Right cardiac atrium (tissue), 5 donors: ENCODE data around the gene DDX10. TPM values are rescaled to one million over a fixed set of nuclear protein-coding genes. Genes with fewer than 3 reads are reported as not detected.

ENCODE experiments used
- ATAC-seq, 2 donors: fragments of 200-7000 bp; cut with Tn5 transposase; one replicate each; pipeline versions ENCODE4 v1.8.0 to v1.9.1; 2020; ENCODE audit warnings: moderate library complexity in 2 of 2, mild to moderate bottlenecking in 1 of 2
- DNase-seq, 3 donors: peaks; one replicate each; pipeline ENCODE4 v3.0.0-alpha.2; 2020
- H3K27ac ChIP-seq: one replicate; pipeline ENCODE4 v1.5.1; 2013; ENCODE audit warnings: mild to moderate bottlenecking, low read length, control low read depth, moderate library complexity
- H3K27me3 ChIP-seq: one replicate; pipeline ENCODE4 v1.6.1; 2013; ENCODE audit not compliant: control insufficient read depth, insufficient read depth
- H3K4me1 ChIP-seq: one replicate; pipeline ENCODE4 v1.6.1; 2013; ENCODE audit warnings: low read length; ENCODE audit not compliant: control insufficient read depth, insufficient read depth
- H3K4me3 ChIP-seq: one replicate; pipeline ENCODE4 v1.5.1; 2013; ENCODE audit warnings: low read length, control low read depth
- H3K9me3 ChIP-seq: one replicate; pipeline ENCODE4 v1.6.1; 2013; ENCODE audit warnings: low read length; ENCODE audit not compliant: control insufficient read depth
- WGBS: extraction: QIAGEN DNeasy Blood & Tissue Kit; methylation state at CpG from one replicate; pipeline ENCODE4 v1.1.7; 2013; 5-methylcytosine and 5-hydroxymethylcytosine counted together
- intact Hi-C, 4 donors: fragments of 100-400 bp; cut with DNase I; formaldehyde crosslinking; loops; one replicate each; pipeline versions ENCODE4 v1.11.0 to v1.14.0; 2022 to 2023
- long read RNA-seq, 4 donors: library from polyadenylated mRNA; unstranded; transcript quantifications; one replicate each; pipeline ENCODE4 v2.0.0, GENCODE V29; 2020 to 2021
- polyA plus RNA-seq: library from polyadenylated mRNA; stranded (reverse); fragments of 200-250 nt; gene quantifications from one replicate; pipeline ENCODE4 v1.2.3, GENCODE V29; 2013
- total RNA-seq, 4 donors: library from RNA; stranded (reverse); fragmentation: NEBNext Ultra II Directional; extraction: Animal tissue kit (Norgen Biotek cat#: 25700); gene quantifications; one replicate each; pipeline ENCODE4 v1.2.1, GENCODE V29; 2021
- donor health status: healthy with polysubstance abuse.
- donor health status: DM: no; HTN: yes; CAD: no.
- donor health status: DM: no; HTN: no; CAD: no.
- donor health status: DM: no; HTN: yes; CAD: no; lungs with severe emphysema.
- donor health status: DM: yes; HTN: yes; CAD: no.

DDX10 gene
- 10 to 100 TPM; 14.8 to 20.2 (median 15.3) TPM for total RNA-seq
- polyA plus RNA-seq, result 13.2 TPM
- long read RNA-seq, donor 1, full-length matches to known transcripts, result 30 of 48 reads
- long read RNA-seq, donor 1, partial matches to known transcripts, result 12 of 48 reads
- long read RNA-seq, donor 1, other reads (novel, unspliced or antisense), result 6 of 48 reads
- long read RNA-seq, donor 2, full-length matches to known transcripts, result 12 of 14 reads
- long read RNA-seq, donor 2, partial matches to known transcripts, result 0 of 14 reads
- long read RNA-seq, donor 2, other reads (novel, unspliced or antisense), result 2 of 14 reads
- long read RNA-seq, donor 3, full-length matches to known transcripts, result 6 of 104 reads
- long read RNA-seq, donor 3, partial matches to known transcripts, result 90 of 104 reads
- long read RNA-seq, donor 3, other reads (novel, unspliced or antisense), result 8 of 104 reads
- long read RNA-seq, donor 4, transcript DDX10-201 (18 exons, 3,264 nt), result major isoform, 16 of 16 reads
- long read RNA-seq, donor 4, partial matches to known transcripts, result 0 of 16 reads
- long read RNA-seq, donor 4, other reads (novel, unspliced or antisense), result 0 of 16 reads

DNA sequence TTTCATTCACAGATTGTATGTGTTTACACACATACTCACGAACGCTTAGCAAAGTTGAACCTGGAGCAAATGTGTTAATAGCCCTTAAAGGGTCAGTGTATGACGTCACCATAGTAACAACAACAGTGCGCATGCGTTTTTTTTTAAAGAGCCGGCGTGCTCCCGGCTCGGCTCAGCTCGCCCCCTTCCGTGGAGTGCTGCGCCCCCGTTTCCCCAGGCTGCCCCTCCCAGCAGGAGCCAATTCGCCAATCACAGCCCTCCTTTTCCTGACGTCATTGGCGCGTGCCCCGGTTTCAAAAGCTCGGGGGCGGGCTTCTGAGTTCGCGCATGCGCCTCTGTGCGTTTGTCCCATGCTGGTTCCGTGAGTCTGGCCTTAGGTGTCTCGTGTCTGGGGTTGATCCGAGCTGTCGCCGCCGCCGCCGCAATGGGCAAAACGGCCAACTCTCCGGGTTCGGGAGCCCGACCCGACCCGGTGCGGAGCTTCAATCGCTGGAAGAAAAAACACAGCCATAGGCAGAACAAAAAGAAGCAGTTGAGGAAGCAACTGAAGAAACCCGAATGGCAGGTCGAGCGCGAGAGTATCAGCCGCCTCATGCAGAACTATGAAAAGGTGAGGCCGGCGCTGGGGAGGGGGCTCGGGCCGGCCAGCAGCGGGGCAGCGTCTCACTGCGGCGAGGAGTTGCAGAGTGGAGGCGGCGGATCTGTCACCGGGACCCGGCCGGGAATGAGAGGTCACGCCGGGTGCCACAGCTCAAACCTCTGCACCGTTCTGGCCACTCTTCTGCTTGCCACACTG, at the start of gene DDX10:
DDX10 (plus strand) TSS at position 340 of the 796 bp plus-strand sequence; CDS start at position 425, 85 bp downstream.
- Histone ChIP-seq H3K4me1 (peaks cover 8% of the 10 kb centered on the region), H3K9me3 (no peaks in the 10 kb centered on the region), H3K27ac (peak within 1 kb of the TSS; percentile 36), H3K4me3 (peak within 1 kb of the TSS; percentile 76), H3K27me3 (no peaks in the 10 kb centered on the region)
- ATAC-seq (peak; percentile 99), DNase-seq (peak; percentile 98 to 99 (median 99))
- intact Hi-C loops, result no loop called here
- WGBS, result under 1% methylated on average over 61 of the region's 61 CpGs

GRCh38 chr11:108616549-108616948, 48.3 kb upstream of the DDX10 start:
- Histone ChIP-seq H3K27me3 (no peaks in the 10 kb centered on the region), H3K4me3 (no peak overlapping the region), H3K27ac (no peak overlapping the region), H3K9me3 (no peaks in the 10 kb centered on the region), H3K4me1 (no peaks in the 10 kb centered on the region)
- WGBS, result 75% methylated on average over 3 of the region's 3 CpGs
- no peak for ATAC-seq
- intact Hi-C loops, result no loop called here
- DNase-seq, result no peak

GRCh38 chr11:108617055-108617454, 47.8 kb upstream of the DDX10 start:
- no peaks in the 10 kb centered on the region for H3K4me1 ChIP-seq
- no peak overlapping the region for H3K27ac ChIP-seq
- intact Hi-C loops, result no loop called here
- WGBS, result 73% methylated on average over 4 of the region's 4 CpGs
- H3K4me3 ChIP-seq, result no peak overlapping the region
- ATAC-seq (no peak), DNase-seq (no peak)
- H3K9me3 ChIP-seq, result no peaks in the 10 kb centered on the region
- H3K27me3 ChIP-seq, result no peaks in the 10 kb centered on the region

DNA sequence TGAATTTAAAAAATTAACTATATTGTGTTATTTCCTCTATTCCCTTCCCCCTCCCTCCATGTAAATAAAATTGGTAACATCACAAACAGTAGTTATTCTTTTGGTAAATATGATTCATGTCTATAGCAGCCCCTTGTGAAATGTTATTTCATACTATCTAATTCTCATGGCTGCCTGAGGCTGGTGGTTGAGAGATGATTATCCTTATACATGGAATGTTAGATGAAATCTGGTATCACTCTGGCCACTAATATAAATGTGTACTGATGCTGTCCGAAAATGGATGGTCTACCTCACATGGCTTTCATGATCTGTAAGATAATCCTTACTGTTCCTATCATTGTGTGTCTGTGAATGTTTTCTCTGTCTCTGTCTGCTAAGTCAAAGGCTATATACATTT, 46.3 kb upstream of the DDX10 start:
- ATAC-seq, result no peak
- H3K4me3 ChIP-seq, result no peak overlapping the region

DNA sequence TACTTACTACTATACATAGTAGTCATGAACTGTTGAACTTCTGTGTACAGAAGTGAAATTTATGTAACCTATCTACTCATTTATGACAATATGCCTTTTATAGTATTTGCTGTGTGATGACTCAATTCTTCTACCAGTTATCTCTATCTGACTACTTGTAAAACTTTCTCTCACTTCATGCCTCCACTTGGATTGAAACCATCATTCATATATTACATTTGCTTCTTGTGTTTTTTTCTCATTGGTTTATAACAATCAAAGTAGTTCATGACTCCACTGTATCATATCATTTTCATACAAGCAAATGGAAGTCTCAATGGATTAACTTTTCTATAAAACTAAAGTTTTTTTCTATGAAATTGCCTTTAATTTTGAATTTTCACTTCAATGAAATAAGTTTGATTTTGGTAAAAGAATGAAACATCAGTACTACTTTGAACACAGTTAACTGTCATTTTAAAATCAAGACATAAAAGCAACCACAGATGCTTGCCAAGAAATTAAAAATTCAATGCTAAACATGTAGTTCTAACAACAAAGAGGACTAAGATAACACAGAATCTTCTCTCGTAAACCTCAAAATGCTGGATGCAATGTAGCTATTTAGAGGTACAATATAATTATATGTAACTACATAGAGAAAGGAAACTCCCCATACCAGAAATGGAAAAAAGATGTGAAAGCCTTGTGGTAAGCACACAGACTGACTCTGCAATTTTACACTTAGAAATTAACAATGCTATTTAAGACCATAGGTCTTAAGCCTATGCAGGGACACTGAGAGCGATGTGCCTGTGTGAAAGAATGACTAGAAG, 43.7 kb upstream of the DDX10 start:
- ATAC-seq, result no peak
- no peak overlapping the region for H3K4me3 ChIP-seq
- no peaks in the 10 kb centered on the region for H3K4me1 ChIP-seq
- 61% methylated on average over 2 of the region's 2 CpGs for WGBS
- intact Hi-C loops, result no loop called here
- no peaks in the 10 kb centered on the region for H3K9me3 ChIP-seq
- H3K27ac ChIP-seq, result no peak overlapping the region
- DNase-seq, result no peak
- H3K27me3 ChIP-seq, result no peaks in the 10 kb centered on the region

More for the DNA sequence above, 46.3 kb upstream of the DDX10 start:
- H3K4me1 ChIP-seq, result no peaks in the 10 kb centered on the region
- no peaks in the 10 kb centered on the region for H3K27me3 ChIP-seq
- H3K27ac ChIP-seq, result no peak overlapping the region
- intact Hi-C loops, result no loop called here
- DNase-seq, result no peak
- no peaks in the 10 kb centered on the region for H3K9me3 ChIP-seq
- 78% methylated on average over 1 of the region's 1 CpG for WGBS

DNA sequence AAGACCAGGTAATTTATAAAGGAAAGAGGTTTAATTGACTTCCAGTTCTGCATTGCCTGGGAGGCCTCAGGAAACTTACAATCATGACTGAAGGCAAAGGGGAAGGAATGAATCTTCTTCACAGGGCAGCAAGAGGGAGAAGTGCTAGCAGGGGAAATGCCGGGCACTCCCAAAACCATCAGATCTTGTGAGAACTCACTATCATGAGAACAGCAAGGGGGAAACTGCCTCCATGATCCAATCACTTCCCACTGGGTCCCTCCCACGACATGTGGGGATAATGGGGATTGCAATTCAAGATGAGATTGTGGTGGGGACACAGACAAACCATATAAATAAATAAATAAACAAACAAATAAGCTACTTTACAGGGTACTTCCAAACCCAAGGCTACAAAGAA, 42.5 kb upstream of the DDX10 start:
- intact Hi-C loops, result no loop called here
- Histone ChIP-seq H3K9me3 (no peaks in the 10 kb centered on the region), H3K27ac (no peak overlapping the region), H3K4me1 (no peaks in the 10 kb centered on the region), H3K4me3 (no peak overlapping the region), H3K27me3 (no peaks in the 10 kb centered on the region)
- DNase-seq (no peak), ATAC-seq (no peak)
- WGBS, result 62% methylated on average over 2 of the region's 2 CpGs

- WGBS, result 65% methylated on average over 5 of the region's 5 CpGs
- intact Hi-C loops, result no loop called here
Measured at GRCh38 chr11:108624196-108624925, 40.5 kb upstream of the DDX10 start.

GRCh38 chr11:108628326-108628725, 36.5 kb upstream of the DDX10 start:
- DNase-seq (no peak), ATAC-seq (no peak)
- intact Hi-C loops, result no loop called here
- H3K9me3 ChIP-seq, result no peaks in the 10 kb centered on the region
- no peak overlapping the region for H3K4me3 ChIP-seq
- WGBS, result 96% methylated on average over 10 of the region's 10 CpGs
- no peaks in the 10 kb centered on the region for H3K4me1 ChIP-seq
- no peaks in the 10 kb centered on the region for H3K27me3 ChIP-seq
- H3K27ac ChIP-seq, result no peak overlapping the region

More at GRCh38 chr11:108624196-108624925, 40.5 kb upstream of the DDX10 start:
- H3K4me3 ChIP-seq, result no peak overlapping the region
- H3K4me1 ChIP-seq, result no peaks in the 10 kb centered on the region
- no peaks in the 10 kb centered on the region for H3K9me3 ChIP-seq
- no peak for ATAC-seq
- no peaks in the 10 kb centered on the region for H3K27me3 ChIP-seq
- DNase-seq, result no peak
- H3K27ac ChIP-seq, result no peak overlapping the region

GRCh38 chr11:108628812-108629211, 36.1 kb upstream of the DDX10 start:
- no peak overlapping the region for H3K4me3 ChIP-seq
- ATAC-seq (no peak), DNase-seq (no peak)
- H3K27me3 ChIP-seq, result no peaks in the 10 kb centered on the region
- WGBS, result 91% methylated on average over 2 of the region's 2 CpGs
- no peak overlapping the region for H3K27ac ChIP-seq
- no peaks in the 10 kb centered on the region for H3K4me1 ChIP-seq
- intact Hi-C loops, result no loop called here
- H3K9me3 ChIP-seq, result no peaks in the 10 kb centered on the region

DNA sequence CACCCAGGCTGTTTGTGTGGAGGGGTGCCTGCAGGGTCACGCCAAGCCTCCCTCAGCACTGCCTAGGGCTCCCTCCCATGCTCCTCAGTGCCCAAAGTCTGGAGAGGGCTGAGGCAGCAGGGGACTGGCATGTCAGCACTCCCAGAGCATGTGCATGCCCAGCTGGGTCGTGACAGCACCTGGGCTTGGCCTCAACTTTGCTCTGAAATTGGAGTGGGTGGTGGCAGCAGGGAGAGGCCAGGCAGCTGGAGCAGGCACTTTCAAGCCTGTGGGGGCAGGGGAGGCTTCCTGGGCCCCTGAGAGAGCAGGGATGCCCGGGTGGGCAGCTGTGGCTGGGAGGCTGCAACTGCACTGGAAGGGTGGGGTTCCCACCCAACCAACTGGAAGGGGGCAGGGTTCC, 35.6 kb upstream of the DDX10 start:
- H3K4me3 ChIP-seq, result no peak overlapping the region
- no peak for DNase-seq
- H3K27ac ChIP-seq, result no peak overlapping the region
- H3K4me1 ChIP-seq, result no peaks in the 10 kb centered on the region
- intact Hi-C loops, result no loop called here
- WGBS, result 75% methylated on average over 3 of the region's 3 CpGs
- ATAC-seq, result no peak
- no peaks in the 10 kb centered on the region for H3K27me3 ChIP-seq
- no peaks in the 10 kb centered on the region for H3K9me3 ChIP-seq
